Ishikawa (cell line): ENCODE data around the gene ZNF92.

ENCODE experiments used
- CEBPB ChIP-seq: IDR thresholded peaks from 2 replicates; pipeline ENCODE4 v1.6.1; 2012
- CREB1 ChIP-seq: IDR thresholded peaks from 2 replicates; pipeline ENCODE4 v1.6.1; 2012; ENCODE audit warnings: low read depth
- EGR1 ChIP-seq: IDR thresholded peaks from 2 replicates; pipeline ENCODE4 v1.6.1; 2012
- EP300 ChIP-seq: IDR thresholded peaks from 2 replicates; pipeline ENCODE4 v1.6.1; 2012; ENCODE audit warnings: borderline replicate concordance
- FOXM1 ChIP-seq: IDR thresholded peaks from 2 replicates; pipeline ENCODE4 v1.6.1; 2012; ENCODE audit warnings: low read depth, borderline replicate concordance
- NFIC ChIP-seq: IDR thresholded peaks from 2 replicates; pipeline ENCODE4 v1.6.1; 2012
- RAD21 ChIP-seq: IDR thresholded peaks from 2 replicates; pipeline ENCODE4 v1.6.1; 2012; ENCODE audit warnings: low read depth
- TAF1 ChIP-seq: IDR thresholded peaks from 2 replicates; pipeline ENCODE4 v1.6.1; 2012; ENCODE audit warnings: low read depth, mild to moderate bottlenecking
- TCF12 ChIP-seq: IDR thresholded peaks from 2 replicates; pipeline ENCODE4 v1.6.1; 2012; ENCODE audit warnings: low read depth
- TEAD4 ChIP-seq: IDR thresholded peaks from 2 replicates; pipeline ENCODE4 v1.6.1; 2012
- YY1 ChIP-seq: IDR thresholded peaks from 2 replicates; pipeline ENCODE4 v1.6.1; 2012; ENCODE audit warnings: low read depth
- ZBTB7A ChIP-seq: IDR thresholded peaks from 2 replicates; pipeline ENCODE4 v1.6.1; 2012; ENCODE audit warnings: low read depth
- TF ChIP-seq, protein P1 (sequence below): IDR thresholded peaks from 2 replicates; pipeline ENCODE4 v1.6.1; 2012; ENCODE audit warnings: low read depth, mild to moderate bottlenecking
- TF ChIP-seq, protein P2 (sequence below): IDR thresholded peaks from 2 replicates; pipeline ENCODE4 v1.6.1; 2012
- TF ChIP-seq, protein P3 (sequence below): IDR thresholded peaks from 2 replicates; pipeline ENCODE4 v1.6.1; 2012

ZNF92 gene

DNA sequence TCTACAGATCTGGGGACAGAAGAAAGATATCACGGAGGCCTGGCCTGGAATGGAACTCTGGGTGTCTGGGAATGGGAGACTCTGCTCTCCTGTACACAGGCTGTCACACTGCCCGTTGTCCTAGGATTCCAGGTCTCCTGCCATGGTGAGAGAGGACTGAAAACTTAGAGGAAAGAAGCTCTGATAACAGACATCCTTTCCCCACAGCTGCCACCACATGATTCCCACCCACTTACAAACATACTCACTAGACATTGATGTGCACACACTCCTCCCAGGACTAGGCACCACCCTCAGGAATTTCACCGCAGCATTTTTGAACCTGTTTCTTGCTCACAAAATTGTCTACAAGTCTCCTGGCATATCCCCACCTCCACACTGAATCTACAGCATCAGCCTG, 5.7 kb downstream of the ZNF92 start:
- TF ChIP-seq EP300: no peak
- TF ChIP-seq, protein P1, sequence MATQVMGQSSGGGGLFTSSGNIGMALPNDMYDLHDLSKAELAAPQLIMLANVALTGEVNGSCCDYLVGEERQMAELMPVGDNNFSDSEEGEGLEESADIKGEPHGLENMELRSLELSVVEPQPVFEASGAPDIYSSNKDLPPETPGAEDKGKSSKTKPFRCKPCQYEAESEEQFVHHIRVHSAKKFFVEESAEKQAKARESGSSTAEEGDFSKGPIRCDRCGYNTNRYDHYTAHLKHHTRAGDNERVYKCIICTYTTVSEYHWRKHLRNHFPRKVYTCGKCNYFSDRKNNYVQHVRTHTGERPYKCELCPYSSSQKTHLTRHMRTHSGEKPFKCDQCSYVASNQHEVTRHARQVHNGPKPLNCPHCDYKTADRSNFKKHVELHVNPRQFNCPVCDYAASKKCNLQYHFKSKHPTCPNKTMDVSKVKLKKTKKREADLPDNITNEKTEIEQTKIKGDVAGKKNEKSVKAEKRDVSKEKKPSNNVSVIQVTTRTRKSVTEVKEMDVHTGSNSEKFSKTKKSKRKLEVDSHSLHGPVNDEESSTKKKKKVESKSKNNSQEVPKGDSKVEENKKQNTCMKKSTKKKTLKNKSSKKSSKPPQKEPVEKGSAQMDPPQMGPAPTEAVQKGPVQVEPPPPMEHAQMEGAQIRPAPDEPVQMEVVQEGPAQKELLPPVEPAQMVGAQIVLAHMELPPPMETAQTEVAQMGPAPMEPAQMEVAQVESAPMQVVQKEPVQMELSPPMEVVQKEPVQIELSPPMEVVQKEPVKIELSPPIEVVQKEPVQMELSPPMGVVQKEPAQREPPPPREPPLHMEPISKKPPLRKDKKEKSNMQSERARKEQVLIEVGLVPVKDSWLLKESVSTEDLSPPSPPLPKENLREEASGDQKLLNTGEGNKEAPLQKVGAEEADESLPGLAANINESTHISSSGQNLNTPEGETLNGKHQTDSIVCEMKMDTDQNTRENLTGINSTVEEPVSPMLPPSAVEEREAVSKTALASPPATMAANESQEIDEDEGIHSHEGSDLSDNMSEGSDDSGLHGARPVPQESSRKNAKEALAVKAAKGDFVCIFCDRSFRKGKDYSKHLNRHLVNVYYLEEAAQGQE: no peak
- TF ChIP-seq TEAD4: no peak
- TF ChIP-seq, protein P2, sequence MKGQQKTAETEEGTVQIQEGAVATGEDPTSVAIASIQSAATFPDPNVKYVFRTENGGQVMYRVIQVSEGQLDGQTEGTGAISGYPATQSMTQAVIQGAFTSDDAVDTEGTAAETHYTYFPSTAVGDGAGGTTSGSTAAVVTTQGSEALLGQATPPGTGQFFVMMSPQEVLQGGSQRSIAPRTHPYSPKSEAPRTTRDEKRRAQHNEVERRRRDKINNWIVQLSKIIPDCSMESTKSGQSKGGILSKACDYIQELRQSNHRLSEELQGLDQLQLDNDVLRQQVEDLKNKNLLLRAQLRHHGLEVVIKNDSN: no peak
- no peak for TF ChIP-seq FOXM1
- no peak for TF ChIP-seq RAD21
- TF ChIP-seq EGR1: no peak
- no peak for TF ChIP-seq NFIC
- no peak for TF ChIP-seq TAF1

DNA sequence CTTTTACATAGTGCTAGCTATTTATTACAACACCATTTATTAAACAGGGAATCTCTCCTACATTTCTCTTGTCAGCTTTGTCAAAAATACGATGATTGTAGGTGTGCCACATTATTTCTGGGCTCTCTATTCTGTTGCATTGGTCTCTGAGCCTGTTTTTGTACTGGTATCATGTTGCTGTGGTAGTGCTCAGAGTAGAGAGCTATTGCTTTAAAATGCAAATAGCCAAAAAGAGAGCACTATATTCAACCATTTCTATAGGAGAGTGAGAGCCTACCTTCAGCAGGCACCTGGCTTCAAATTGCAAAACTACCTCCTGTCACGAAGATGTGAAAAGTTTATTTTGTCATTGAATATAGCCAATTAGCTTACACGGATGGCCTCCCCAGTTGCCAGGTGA, 8.1 kb downstream of the ZNF92 start:
- TF ChIP-seq CREB1 (no peak), FOXM1 (no peak), TAF1 (no peak), TEAD4 (no peak), CEBPB (no peak), TCF12 (no peak), EP300 (no peak), ZBTB7A (no peak), RAD21 (no peak), EGR1 (no peak), NFIC (no peak)
- TF ChIP-seq, protein P2: no peak
- TF ChIP-seq, protein P3, sequence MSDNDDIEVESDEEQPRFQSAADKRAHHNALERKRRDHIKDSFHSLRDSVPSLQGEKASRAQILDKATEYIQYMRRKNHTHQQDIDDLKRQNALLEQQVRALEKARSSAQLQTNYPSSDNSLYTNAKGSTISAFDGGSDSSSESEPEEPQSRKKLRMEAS: no peak

DNA sequence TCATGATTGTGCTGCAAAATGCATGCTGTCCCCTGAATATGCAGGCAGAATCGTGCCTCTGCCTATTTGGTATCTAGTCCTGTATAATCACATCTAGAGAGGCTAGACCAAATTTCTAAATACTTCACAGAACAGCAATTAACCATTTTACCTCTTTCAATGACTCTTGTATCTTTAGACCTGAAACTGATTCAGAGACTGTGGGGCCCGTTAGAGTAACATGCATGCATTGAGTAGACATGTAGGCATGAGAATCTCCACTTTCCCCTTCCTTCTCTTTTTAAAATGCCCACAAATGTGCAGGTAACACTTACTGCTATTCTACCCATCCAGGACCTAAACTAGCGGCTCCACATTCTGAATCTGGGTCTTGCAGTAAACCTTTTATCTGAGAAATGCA, 8.8 kb downstream of the ZNF92 start:
- no peak for TF ChIP-seq TAF1
- TF ChIP-seq CREB1: no peak
- TF ChIP-seq TCF12: no peak
- TF ChIP-seq, protein P2: no peak
- TF ChIP-seq NFIC: no peak
- no peak for TF ChIP-seq ZBTB7A
- TF ChIP-seq EGR1: no peak
- TF ChIP-seq FOXM1: no peak
- TF ChIP-seq, protein P1: no peak
- TF ChIP-seq, protein P3: no peak
- TF ChIP-seq TEAD4: no peak
- TF ChIP-seq CEBPB: no peak
- TF ChIP-seq RAD21: no peak
- TF ChIP-seq EP300: no peak
- no peak for TF ChIP-seq YY1

DNA sequence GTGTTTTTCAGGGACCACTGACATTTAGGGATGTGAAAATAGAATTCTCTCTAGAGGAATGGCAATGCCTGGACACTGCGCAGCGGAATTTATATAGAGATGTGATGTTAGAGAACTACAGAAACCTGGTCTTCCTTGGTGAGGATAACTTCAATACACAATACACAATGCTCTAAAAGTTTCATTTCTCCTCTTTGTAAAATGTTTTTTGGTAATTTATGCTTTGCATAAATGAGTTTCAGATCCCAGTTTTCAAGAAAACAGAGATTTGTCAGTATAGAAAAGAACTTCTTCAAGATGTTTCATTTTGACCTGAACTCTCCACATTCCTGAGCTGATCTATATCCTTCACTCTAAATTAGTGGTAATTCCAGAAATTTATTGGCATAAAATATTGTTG, 14.2 kb downstream of the ZNF92 start:
- TF ChIP-seq YY1 (no peak), TEAD4 (no peak), CEBPB (no peak), EGR1 (no peak), TCF12 (no peak), RAD21 (no peak), FOXM1 (no peak), EP300 (no peak), TAF1 (no peak), ZBTB7A (no peak), NFIC (no peak), CREB1 (no peak)
- TF ChIP-seq, protein P2: no peak
- TF ChIP-seq, protein P3: no peak
- TF ChIP-seq, protein P1: no peak
